Activated naive CD8-positive, alpha-beta T cell treated with anti-CD3 and anti-CD28 coated beads, Interleukin-2, amount 50 U/mL, for 16 hours (primary cell): ENCODE data around the gene AP2A2.

Source experiments
- DNase-seq: peaks from one replicate; pipeline ENCODE4 v3.0.0-alpha.2; 2020; ENCODE audit warnings: low read depth, low spot score

Gene AP2A2

DNA sequence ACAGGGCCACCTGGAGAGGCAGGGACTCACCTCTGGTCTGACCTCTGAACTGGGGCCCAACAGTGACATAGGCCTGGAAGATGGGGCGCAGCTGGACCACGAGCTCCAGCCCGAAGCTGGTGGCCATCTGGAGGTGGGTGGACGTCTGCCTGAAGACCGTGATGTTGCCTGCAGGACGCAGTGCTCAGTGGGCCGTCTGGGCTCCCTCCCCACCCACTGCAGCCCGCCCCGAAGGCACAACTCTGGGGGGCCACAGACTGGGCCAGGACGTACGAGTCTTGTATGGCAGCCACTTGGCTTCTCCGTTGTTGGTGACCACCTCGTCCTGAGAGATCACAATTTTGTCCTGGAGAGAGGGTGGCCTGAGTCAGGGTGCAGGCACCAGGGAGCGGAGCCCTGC lies 102.9 kb downstream of the AP2A2 start:
- DNase-seq: no peak

DNA sequence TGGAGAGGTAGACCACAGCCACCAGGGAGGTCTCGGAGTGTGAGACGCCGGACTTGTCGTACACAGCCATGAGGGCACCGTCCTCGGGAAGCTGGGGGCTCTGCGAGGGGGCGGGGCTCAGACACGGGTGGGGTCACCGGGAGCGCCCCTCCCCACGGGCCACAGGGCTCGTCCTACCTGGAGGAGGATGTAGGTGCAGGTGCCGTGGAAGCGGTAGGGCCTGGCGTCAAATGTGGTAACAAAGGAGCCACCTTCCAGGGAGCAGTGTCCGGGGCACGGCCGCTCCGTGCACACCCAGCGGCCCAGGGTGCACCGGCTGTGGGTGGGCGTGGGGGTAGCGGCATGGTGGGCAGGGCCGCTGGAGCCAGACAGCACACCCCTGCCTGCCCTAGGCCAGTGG lies 103.4 kb downstream of the AP2A2 start:
- DNase-seq: no peak

DNA sequence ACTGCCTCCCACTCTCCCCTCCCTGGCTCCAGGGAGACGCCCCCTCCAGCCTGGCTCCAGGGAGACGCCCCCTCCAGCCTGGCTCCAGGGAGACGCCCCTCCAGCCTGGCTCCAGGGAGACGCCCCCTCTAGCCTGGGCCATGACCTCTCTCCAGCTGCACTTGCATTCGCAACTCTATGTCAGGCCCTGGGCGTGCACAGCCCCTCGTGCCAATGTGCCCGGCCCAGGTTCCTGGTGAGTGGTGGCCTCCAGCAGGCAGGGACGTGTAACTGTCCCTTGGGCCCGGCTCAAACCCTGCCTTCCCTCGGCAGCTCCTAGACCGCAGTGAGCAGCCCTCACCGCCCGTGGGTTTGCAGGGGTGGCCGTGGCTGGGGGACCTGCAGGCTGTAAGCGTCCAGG lies 104.0 kb downstream of the AP2A2 start:
- no peak for DNase-seq

DNA sequence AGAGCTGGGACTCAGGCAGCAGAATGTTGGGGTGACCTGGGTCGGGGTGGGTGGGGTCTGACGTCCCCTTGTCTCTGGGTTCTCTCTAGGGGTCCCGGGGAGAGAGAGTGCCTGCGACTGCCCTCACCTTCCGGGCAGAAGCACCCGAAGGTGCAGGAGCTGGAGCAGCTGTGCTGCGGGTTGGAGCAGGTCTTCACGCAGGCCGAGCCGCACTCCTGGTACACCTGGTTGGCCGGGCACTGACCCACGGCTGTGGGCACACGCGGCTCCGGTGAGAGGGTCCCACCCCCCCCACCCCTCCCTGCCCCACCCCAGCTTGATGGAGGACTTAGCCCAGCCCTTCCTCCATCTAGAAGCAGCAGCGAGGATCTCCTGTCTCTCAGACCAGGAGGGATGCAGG lies 104.4 kb downstream of the AP2A2 start:
- DNase-seq: no peak

DNA sequence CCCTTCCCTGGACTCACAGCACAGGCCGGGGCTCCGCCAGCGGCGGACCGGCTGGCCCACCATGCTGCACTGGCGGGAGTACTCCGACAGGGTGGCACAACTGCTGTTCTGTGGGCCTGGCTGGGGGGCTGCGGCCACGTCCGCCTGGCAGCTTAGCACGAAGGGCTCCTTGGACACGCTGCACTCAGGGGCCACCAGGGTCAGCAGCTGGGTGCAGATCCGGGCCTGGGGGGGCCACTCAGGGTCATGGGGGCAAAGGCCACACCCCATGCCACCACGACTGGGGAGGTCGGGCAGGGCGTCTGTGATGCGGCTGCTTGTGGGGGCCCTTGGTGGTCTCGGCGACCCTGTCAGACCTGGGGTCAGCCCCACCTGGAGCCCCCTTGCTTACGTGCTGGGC lies 104.9 kb downstream of the AP2A2 start:
- DNase-seq: no peak

DNA sequence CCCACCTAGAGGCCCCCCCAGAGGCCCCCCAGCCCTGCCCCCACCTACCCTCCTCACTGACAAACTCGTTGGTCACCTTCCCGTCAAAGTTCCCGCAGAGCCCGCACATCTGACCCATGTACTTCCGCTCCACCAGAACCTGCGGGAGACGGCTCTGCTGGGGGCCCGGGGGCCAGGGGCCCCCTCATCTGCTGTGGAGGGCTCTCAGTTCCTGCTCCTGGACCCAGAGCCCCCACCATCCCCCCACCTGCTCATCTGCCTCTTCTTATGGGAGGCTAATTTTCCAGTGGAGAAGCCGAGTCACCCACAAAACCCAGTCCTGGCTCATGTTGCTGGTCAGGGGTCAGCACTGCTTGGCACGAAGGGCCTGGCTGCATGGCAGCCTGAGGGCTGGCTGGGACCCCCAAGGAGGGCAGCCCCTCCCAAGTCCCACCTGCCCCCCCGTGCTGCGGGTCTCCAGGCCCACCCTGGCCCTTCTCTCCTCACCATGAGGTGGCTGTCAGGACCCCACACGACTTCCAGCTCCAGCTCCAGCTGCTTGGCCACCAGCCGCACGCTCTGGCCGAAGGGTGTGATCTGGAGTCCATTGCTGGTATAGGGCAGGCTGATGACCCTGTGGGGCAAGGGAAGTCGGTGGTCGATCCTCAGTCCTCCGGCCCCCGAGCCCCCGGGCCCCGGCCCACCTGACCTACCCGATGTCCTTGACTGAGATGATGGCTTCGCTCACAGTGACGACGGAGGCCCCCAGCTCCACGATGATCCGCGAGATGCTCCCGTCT lies 105.6 kb downstream of the AP2A2 start:
- DNase-seq: no peak

DNA sequence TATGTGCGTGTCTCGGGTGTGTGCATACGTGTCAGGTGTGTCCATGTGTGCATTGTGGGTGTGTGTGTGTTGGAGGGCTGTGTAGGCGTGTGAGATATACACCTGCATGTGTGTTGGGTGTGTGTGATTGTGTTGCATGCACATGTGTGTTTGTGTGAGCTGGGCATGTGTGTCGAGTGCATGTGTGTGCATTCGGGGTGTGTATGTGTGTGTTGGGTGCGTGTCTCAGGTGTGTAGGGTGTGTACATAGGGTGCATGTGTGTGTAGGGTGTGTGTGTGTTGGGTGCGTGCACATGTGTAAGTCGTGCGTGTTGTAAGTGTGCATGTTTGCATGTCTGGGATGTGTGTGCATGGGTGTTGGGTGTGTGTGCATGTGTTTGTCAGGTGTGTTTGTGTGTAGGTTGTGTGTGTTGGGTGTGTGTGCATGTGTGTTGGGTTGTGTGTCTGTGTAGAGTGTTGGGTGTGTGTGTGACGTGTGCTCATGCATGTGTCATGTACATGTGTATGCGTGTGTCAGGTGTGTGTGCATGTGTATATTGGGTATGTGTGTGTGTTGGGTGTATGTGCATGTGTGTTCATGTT lies 106.7 kb downstream of the AP2A2 start:
- DNase-seq: no peak

DNA sequence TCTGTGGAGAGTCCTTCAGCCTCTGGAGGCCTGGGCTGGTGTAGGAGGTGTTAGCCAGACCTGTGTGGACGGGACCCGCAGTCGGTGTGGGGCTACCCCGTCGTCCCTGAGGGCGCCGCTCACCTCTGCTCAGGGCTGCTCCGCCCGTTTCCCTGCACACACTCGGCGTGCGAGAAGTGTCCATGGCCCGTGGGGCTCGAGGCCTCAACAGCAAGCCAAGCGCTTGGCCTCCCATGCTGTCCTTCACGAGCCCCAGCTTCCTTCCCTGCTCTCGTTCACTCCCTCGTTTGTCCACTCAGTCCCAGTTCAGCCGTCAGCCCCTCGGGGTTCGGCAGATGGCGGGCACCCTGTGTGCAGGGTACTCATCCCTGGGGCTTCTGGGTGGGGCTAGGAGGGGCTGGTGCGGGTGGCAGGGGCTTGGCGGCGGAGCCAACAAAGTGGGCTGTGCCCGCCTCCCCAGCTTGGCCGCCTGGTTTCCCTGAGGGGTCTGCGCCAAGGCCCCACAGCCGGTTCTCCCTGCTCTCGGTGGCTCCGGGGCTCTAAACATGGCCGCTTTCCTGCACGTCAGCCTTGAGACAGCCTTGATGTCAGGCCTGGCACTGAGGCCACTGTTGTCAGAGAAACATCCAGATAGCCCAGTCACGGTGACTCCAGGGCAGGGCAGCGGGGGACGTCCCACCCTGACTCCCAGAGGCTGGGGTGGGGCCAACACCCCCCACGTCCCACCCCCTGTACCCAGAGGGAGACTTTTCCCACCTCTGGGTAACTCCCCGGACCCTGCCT lies 107.5 kb downstream of the AP2A2 start:
- no peak for DNase-seq

DNA sequence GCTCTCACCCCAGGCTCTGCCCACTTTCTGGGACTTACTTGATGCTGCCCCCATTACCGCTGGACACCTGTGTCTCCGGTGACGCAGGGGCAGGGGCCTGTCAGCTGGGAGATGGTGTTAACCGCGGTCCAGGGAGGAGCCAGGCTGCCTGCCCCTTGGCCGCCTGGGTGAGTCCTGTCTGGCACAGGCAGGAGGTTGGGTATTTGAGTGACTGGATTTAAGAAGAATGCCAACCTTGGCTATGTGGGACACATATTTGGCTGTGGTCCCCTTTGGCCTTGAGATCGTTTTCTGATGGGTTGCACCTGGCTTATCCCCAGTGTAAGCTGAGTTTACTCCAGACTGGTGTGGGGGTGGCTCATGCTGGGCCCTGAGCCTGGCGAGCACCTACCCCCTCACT lies 108.3 kb downstream of the AP2A2 start:
- no peak for DNase-seq

DNA sequence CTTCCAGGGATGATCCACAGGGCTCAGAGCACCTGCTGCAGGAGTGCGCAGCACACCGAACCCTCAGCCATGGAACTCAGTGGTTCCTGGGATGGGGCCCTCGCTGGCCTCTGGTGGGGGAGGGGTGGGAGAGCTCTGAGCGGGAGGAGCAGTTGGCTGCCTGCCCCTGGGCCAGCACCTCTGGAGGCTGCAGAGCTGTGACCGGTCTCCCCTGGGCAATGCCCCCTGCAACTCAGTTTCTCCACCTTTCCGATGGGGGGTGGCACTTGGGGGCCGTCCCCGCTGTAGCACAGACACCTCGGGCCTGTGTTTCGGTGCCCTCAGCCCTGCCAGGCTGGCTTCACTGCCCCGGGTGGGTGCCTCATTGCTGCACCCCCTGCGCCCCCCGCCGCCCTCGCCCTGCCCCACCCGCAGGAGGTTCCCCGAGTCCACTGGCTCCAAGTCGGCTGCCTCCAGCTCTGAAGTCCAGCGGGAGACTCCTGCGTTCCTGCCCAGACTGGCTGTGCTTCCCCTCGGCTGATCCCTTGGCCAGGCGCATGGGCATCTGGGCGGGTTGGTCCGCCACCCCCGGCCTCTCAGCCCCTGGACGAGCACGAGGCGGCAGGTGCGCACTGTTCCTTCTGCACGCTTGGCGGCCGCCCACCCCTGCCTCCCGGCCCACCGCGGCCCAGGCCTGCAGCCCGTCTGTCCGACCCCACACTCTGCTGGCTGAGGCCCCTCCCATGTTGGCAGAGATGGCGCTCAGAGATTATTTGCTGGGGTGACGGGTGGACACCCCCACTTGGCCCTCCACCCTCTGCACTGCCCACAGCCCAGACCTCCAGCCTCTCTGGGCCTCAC lies 109.0 kb downstream of the AP2A2 start:
- DNase-seq: no peak

DNA sequence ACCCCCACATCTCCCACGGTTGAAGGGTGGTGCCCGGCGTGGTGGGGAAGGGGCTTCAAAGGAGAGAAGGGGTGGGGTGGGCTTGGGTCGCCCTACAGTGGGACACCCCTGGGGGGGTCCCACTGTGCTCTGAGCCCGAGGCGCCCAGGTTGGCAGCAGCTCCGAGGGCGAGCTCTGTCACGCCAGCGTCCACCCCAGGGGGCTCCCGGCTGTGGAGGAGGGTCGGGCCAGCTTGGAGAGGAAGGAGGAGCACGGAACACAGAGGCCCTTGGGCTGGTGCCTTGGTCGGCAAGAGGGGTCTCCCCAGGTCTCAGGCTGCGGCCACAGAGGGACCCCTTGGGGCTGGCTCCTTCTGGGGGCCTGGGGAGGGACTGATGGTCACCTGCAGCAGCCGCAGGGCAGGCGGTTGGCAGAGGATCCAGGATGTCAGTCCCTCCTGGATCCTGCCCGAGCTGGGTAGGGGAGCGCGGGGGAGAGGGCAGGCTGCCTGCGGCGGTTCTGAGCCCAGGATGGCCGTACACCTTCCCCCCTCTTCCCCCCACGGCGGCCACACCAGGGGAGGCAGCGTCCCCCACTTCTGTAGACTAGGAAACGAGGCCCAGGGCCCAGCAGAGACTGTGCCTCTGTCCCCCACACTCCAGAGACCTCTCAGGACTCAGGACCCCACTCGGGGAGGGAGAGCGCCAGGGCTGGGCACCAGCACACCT lies 110.1 kb downstream of the AP2A2 start:
- DNase-seq: no peak

DNA sequence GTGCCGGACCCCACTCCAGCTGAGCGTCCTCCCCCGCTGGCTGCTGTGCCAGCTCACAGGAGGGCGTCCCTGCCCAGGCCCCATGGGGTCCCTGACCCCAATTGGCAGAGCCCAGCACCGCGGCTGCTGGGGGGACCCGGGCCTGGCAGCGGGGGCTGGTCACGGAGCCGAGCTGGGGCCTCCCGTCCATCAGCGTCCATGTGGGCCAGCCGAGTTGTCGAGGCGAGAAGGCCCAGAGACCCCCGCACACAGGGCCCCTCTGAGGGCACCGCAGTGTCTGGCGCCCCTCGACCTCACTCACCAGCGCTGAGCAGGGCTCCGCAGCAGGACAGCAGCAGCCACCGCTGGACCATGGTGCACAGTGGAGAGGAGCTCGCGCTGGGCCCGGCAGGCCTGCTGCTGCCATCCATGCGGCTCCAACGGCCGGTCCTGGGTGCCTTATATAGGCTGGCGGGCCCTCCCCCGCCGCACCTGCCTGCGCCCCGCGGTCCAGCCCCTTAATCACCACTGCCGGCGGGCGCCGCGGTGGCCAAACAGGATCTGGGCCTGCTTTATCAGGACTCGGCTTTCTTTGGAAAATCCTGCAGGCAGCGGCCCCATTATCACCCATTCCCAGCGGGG lies 110.7 kb downstream of the AP2A2 start, which contains the start of gene MUC6:
Gene MUC6, minus strand, starts transcription at position 416 of the 621 bp plus-strand sequence. Its CDS starts 63 bp downstream, at position 353.
- no peak for DNase-seq

DNA sequence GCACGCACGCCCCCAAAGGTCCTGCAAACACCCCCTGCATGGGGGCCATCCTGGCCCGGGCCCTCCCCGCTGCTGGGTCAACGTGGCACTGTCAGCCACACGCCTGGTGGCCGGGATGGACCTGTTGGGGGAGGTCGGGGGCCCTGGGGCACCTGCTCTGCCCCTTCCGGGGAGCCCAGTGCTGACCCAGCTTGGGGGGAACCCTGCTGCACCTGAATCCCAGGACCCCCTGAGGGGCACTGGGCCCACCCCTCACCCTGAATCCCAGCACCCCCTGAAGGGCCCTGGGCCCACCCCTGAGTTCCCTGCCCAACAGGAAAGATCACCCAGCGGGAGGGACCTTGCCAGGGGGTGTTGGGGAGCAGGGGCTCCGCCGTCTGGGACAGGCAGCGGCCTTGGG lies 111.3 kb downstream of the AP2A2 start:
- DNase-seq: no peak

DNA sequence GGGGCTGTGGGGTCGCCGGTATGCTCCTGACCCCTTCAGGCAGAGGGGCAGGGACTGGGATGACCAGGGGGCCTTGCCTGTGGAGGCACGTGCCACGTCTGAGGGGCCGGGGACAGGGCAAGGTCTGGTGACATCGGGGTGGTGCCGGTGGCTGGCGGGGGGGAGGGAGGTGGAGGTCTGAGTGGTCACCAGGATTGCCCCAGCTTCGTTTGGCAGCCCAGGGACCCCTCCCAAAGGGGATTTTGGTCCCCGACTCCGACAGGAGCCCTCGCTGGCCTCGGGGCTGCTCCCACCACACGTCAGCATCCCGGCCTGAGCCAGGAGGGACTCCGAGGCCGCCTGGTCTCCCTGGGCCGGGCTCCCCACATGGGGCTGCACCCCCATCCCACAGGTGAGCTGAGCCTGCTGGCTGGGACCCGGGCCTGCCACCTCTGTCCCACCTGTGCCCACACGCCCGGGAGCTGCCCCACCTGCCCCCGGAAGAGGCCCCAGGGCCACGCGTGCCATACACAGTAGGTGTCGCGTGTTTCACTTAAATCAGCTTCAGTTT lies 111.9 kb downstream of the AP2A2 start:
- DNase-seq: no peak

DNA sequence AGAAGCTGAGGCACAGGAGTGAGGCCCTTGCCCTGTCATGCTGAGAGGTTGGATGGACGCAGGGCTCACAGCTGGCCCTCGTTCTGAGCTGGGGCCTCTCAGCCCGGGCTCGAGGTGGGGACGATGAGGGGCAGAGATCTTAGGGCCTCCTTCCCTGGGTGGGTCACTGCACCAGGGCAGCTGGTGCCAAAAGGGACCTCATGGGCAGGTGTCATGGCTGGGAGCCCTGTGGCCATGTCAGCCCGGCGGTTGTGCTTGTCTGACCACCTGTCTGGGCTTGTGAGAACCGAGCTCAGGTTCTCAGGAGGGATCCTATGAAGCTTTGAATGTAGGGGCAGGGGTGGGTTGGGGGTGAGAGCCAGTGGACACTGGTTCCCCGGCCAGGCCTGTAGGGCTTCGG lies 112.7 kb downstream of the AP2A2 start:
- no peak for DNase-seq

DNA sequence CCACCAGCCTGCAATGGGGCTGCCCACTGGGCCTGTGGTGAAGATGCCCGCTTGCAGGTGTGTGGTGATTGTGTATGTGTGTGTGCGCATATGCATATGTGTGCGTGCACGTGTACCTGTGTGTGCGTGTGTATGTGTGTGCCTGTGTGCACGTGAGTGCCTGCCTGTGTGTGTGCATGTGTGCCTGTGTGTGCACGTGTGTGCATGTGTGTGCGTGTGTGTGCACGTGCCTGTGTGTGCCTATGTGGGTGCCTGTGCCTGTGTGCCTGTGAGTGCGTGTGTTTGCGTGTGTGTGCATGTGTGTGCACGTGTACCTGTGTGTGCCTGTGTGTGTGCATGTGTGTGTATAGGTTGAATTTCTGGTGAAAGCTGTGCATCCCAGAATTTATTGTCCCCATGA lies 113.3 kb downstream of the AP2A2 start:
- no peak for DNase-seq

DNA sequence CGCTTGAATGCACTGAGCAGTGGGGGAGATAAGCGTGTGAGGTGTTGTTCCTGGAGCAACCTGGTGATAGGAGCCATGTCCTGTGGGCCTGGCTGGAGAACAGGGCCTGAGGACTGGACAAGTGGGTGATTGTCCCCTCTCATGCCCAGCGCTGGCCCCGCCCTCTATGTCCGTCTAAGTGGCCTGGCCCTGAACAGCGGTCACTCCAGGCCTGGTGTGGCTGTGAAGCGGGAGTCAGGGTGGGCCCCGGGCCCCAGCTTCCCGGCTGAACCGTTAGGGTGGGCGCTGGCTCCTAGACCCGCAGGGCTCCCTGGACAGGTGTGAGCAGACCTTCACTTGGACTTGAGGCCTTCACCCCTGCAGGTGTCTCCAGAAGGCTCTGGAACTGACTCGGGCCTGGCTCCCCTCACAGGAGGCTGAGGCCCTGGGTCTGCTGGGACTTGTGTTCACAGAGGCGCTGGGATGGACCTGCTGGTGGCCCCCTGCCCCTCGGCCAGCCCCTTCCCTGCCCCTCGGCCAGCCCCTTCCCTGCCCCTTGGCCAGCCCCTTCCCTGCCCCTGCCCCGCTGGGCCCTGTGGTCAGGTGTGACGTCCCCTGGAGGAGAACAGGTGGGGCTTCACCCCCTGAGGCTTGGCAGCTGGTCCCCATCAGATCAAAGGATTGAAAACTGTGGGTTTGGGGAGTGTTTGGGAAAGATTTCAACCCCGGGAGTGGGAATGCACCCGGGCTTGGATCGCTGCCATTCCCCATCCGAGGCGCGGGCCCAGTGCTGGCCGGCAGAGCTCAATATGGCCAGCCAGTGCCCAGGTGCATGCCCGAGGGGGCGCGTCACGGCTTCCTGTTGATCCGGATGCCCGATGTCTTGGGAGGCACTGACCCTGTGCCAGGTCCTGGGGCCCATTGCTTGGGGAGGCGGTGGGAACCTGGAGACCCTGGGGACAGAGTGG lies 114.1 kb downstream of the AP2A2 start:
- DNase-seq: no peak

DNA sequence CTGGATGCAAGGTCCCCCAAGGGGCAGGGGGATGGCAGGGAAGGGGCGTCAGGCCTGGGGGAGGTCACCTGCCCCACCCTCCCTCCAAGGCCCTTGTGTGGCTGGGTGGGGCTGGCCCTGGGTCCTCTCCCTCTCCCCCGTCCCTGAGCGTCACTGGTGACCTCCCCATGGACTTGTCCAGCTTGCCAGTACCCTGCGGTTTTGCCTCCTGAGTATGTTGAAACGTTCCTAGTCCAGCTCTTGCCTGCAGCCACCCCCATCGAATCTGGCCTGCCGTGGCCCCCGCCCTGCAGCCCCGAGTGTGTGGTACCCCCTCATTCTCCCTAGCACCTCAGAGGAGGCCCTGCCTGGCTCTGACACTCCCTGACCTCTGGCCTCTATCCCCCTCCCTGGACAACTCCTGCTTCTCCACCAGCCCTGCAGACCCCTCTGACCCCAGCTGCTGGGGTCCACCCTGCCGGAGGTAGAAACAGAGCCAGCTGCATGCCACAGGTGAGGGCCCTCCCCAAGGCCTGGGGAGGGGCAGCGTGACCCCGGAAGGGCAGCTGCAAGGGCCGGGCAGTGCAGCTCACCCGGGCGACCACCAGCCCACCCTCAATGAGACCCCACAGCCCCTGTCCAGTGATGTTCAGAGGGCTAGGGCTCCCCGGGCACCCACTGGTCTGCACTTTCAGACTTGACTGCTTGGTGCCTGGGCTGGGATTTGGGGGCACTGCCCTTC lies 114.9 kb downstream of the AP2A2 start:
- DNase-seq: no peak

DNA sequence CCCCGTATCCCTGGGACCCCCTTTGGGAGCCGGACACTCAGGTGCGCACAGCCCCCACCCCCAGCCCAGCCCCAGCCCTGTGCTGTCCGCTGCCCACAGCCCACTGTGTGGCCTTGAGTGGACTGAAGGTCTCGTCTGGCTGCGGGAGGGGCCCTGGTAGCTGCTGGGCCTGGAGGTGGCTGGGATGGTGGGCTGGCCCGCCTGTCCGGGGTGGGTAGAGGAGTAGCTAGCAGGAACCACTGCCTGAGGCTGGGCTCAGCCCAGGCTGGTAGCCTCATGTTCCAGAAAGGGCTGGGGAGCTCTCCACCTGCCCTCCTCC lies 115.4 kb downstream of the AP2A2 start:
- no peak for DNase-seq
